ENCODE results near the gene CHP1. TPM values are rescaled to one million over a fixed set of nuclear protein-coding genes. Genes with fewer than 3 reads are reported as not detected.
"Not testable (repeated sequence)": the region's sequence is repeated elsewhere in the genome, so short reads cannot be mapped to it uniquely, and the experiment has no call there.

The CHP1 gene
- total RNA-seq, 1 donor from 2014 or later: 133 TPM

DNA sequence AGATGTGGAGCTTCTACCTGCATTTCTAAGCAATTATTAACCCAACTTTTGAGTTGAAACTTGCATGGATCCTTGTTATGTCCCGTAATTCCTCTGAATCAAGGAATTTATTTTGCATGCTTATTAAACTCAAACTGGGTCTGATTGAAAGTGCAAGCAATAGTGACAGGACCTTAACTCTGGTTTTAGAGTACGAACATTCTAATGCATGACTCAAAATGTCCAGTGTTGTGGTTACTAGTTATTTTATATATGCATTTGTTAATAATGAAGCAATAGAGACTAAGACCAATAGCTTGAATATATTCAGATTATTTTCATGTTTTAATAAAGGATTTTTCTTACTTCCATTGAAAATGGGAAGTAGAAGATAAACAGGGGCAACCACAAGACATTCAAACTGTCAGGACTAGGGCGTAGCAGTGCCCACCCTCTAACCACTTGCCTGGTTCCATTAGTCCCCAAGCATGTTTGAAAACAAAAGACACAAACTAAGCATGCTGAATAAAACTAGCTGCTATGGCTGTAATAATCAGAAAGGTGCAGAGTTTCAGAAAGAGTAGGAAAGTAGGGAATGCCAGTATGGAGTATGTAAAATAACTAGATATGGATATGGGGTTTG lies 73.2 kb downstream of the CHP1 start:
- H3K4me1 Mint-ChIP-seq: no peaks in the 10 kb centered on the region
- no peak for DNase-seq (ENCODE audit: low spot score)
- Histone ChIP-seq H3K9ac (no peak overlapping the region), H4K20me1 (ENCODE audit: low read depth) (peaks cover 9% of the 10 kb centered on the region), H3K9me3 (ENCODE audit: low read depth) (no peaks in the 10 kb centered on the region), H3K27ac (no peak overlapping the region), H3K4me3 (no peak overlapping the region), H3K79me2 (ENCODE audit: low read depth) (no peaks in the 10 kb centered on the region), H3K4me2 (no peak overlapping the region), H3F3A (ENCODE audit: low read depth) (peaks cover 13% of the 10 kb centered on the region), H3K27me3 (no peaks in the 10 kb centered on the region), H3K36me3 (peaks cover 4% of the 10 kb centered on the region), H3K4me1 (peaks cover 5% of the 10 kb centered on the region), H2AFZ (replicated peaks) (no peak overlapping the region)
- TF ChIP-seq EZH2 (IDR thresholded peaks at IDR 0.05): no peak
- TF ChIP-seq, protein P1, sequence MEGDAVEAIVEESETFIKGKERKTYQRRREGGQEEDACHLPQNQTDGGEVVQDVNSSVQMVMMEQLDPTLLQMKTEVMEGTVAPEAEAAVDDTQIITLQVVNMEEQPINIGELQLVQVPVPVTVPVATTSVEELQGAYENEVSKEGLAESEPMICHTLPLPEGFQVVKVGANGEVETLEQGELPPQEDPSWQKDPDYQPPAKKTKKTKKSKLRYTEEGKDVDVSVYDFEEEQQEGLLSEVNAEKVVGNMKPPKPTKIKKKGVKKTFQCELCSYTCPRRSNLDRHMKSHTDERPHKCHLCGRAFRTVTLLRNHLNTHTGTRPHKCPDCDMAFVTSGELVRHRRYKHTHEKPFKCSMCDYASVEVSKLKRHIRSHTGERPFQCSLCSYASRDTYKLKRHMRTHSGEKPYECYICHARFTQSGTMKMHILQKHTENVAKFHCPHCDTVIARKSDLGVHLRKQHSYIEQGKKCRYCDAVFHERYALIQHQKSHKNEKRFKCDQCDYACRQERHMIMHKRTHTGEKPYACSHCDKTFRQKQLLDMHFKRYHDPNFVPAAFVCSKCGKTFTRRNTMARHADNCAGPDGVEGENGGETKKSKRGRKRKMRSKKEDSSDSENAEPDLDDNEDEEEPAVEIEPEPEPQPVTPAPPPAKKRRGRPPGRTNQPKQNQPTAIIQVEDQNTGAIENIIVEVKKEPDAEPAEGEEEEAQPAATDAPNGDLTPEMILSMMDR (IDR thresholded peaks at IDR 0.05): no peak
- no peak for TF ChIP-seq EZH2phosphoT487 (IDR thresholded peaks at IDR 0.05)
- peaks cover 14% of the 10 kb centered on the region for H3K36me3 Mint-ChIP-seq
- H3K4me3 Mint-ChIP-seq: no peak overlapping the region
- H3K27ac Mint-ChIP-seq: no peak overlapping the region
- H3K27me3 Mint-ChIP-seq (ENCODE audit: insufficient read depth, low read depth): peaks cover 2% of the 10 kb centered on the region
- H3K9me3 Mint-ChIP-seq: no peaks in the 10 kb centered on the region

DNA sequence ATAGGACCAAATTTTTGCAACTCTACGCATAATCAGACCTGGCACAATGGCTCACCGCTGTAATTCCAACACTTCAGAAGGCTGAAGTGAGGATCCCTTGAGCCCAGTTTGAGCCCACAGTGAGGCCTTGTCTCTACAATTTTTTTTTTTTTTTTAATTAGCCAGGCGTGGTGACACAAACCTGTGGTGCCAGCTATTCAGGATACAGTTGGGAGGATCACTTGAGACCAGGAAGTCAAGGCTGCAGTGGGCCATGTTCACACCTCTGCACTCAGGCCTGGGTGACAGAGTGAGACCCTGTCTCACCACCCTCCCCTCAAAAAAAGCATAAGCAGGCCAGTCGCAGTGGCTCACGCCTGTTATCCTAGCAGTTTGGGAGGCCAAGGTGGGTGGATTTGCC lies 76.6 kb downstream of the CHP1 start:
- no peak for DNase-seq (ENCODE audit: low spot score)
- Mint-ChIP-seq H3K4me1 (no peaks in the 10 kb centered on the region), H3K27ac (no peak overlapping the region), H3K4me3 (no peak overlapping the region), H3K9me3 (no peaks in the 10 kb centered on the region), H3K27me3 (ENCODE audit: insufficient read depth, low read depth) (no peaks in the 10 kb centered on the region), H3K36me3 (peaks cover 3% of the 10 kb centered on the region)
- no peak overlapping the region for H3K4me3 ChIP-seq
- H4K20me1 ChIP-seq (ENCODE audit: low read depth): peaks cover 8% of the 10 kb centered on the region
- no peak overlapping the region for H3K4me2 ChIP-seq
- H3F3A ChIP-seq (ENCODE audit: low read depth): peaks cover 9% of the 10 kb centered on the region
- TF ChIP-seq EZH2phosphoT487 (IDR thresholded peaks at IDR 0.05): no peak
- TF ChIP-seq, protein P1 (IDR thresholded peaks at IDR 0.05): no peak
- TF ChIP-seq EZH2 (IDR thresholded peaks at IDR 0.05): no peak
- H3K27ac ChIP-seq: no peak overlapping the region
- H2AFZ ChIP-seq (replicated peaks): no peak overlapping the region
- H3K9me3 ChIP-seq (ENCODE audit: low read depth): no peaks in the 10 kb centered on the region
- peaks cover 5% of the 10 kb centered on the region for H3K4me1 ChIP-seq
- no peaks in the 10 kb centered on the region for H3K27me3 ChIP-seq
- peaks cover 4% of the 10 kb centered on the region for H3K36me3 ChIP-seq
- H3K9ac ChIP-seq: no peak overlapping the region
- H3K79me2 ChIP-seq (ENCODE audit: low read depth): no peaks in the 10 kb centered on the region

DNA sequence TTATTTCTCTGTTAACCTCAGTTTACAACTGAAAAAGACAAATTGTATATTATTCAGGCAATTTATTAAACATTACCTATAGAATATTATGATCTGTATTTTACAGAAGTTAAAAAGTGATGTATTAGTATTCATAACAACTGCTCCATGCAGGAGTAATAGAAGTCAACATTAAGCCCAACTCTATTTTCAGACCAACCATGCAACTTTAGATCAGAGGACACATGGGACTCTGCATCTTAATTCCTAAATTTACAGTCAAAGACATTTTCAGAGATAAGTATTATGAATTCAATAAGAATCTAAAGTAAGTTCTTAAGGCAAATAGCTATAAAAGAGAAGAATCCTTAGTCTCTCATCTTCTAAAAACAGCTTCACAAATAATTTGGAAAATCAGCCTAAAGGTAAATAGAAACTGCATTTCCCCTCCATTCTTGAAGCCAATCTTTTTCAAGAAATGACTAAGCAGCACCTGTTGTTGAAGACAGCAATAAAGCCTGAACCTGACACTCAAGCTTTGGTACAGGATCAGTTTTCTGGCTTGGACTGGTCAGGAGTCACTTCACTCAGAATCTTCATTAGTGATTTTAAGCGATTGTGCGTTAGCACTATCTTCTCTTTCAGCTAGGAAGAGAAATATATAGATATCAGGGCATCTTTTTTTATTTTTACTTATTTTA lies 78.3 kb downstream of the CHP1 start:
- no peak for DNase-seq (ENCODE audit: low spot score)
- Histone ChIP-seq H3K9me3 (ENCODE audit: low read depth) (no peaks in the 10 kb centered on the region), H3K79me2 (ENCODE audit: low read depth) (no peaks in the 10 kb centered on the region), H3K27me3 (no peaks in the 10 kb centered on the region), H3K36me3 (peaks cover 12% of the 10 kb centered on the region), H2AFZ (replicated peaks) (no peak overlapping the region), H3K4me1 (no peaks in the 10 kb centered on the region), H3K9ac (no peak overlapping the region), H3F3A (ENCODE audit: low read depth) (peaks cover 9% of the 10 kb centered on the region), H3K4me3 (no peak overlapping the region), H3K27ac (no peak overlapping the region), H3K4me2 (no peak overlapping the region), H4K20me1 (ENCODE audit: low read depth) (no peaks in the 10 kb centered on the region)
- Mint-ChIP-seq H3K27ac (no peak overlapping the region), H3K4me1 (no peaks in the 10 kb centered on the region), H3K9me3 (no peaks in the 10 kb centered on the region), H3K4me3 (no peak overlapping the region), H3K27me3 (ENCODE audit: insufficient read depth, low read depth) (no peaks in the 10 kb centered on the region), H3K36me3 (peaks cover 11% of the 10 kb centered on the region)
- TF ChIP-seq, protein P1 (IDR thresholded peaks at IDR 0.05): no peak
- TF ChIP-seq EZH2phosphoT487 (IDR thresholded peaks at IDR 0.05) (no peak), EZH2 (IDR thresholded peaks at IDR 0.05) (no peak)

DNA sequence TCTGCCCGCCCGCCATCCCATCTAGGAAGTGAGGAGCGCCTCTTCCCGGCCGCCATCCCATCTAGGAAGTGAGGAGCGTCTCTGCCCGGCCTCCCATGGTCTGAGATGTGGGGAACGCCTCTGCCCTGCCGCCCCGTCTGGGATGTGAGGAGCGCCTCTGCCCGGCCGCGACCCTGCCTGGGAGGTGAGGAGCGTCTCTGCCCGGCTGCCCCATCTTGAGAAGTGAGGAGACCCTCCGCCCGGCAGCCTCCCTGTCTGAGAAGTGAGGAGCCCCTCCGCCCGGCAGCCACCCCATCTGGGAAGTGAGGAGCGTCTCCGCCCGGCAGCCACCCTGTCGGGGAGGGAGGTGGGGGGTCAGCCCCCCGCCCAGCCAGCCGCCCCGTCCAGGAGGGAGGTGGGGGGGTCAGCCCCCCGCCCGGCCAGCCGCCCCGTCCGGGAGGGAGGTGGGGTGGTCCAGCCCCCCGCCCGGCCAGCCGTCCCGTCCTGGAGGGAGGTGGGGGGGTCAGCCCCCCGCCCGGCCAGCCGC lies 89.8 kb downstream of the CHP1 start:
- H3K79me2 ChIP-seq (ENCODE audit: low read depth): not testable (repeated sequence)

More for the DNA sequence above, 89.8 kb downstream of the CHP1 start:
- not testable (repeated sequence) for H3K9ac ChIP-seq; H3K27ac Mint-ChIP-seq; H3K4me3 ChIP-seq; H3K4me1 ChIP-seq; DNase-seq (ENCODE audit: low spot score); H3K27me3 ChIP-seq; H3K27me3 Mint-ChIP-seq (ENCODE audit: insufficient read depth, low read depth); H3K9me3 ChIP-seq (ENCODE audit: low read depth); H2AFZ ChIP-seq (replicated peaks); H3K4me3 Mint-ChIP-seq; H3F3A ChIP-seq (ENCODE audit: low read depth); H3K27ac ChIP-seq; H3K4me1 Mint-ChIP-seq; H3K4me2 ChIP-seq; H4K20me1 ChIP-seq (ENCODE audit: low read depth); H3K9me3 Mint-ChIP-seq
- peaks cover 39% of the 10 kb centered on the region for H3K36me3 Mint-ChIP-seq
- H3K36me3 ChIP-seq: peaks cover 19% of the 10 kb centered on the region

Measured in neural progenitor cell (in vitro differentiated cells).